GM06990 (cell line): Measurements from ENCODE around the gene PLA1A.
A peak's percentile ranks its signal among the peaks of the same experiment; 100 is the strongest.

Source experiments
- DNase-seq: peaks from one replicate; pipeline ENCODE4 v3.0.0-alpha.2; 2011; ENCODE audit not compliant: insufficient read length; ENCODE audit errors: extremely low read depth
- H3K27me3 ChIP-seq: replicated peaks from 2 replicates; pipeline ENCODE4 v1.6.0; 2011; ENCODE audit warnings: low read length; ENCODE audit not compliant: control insufficient read depth, insufficient read depth
- H3K36me3 ChIP-seq: 2 replicates; pipeline ENCODE4 v1.5.1; 2011; ENCODE audit warnings: low read length; ENCODE audit not compliant: control insufficient read depth, insufficient read depth
- H3K4me3 ChIP-seq: replicated peaks from 2 replicates; pipeline ENCODE4 v1.5.1; 2011; ENCODE audit warnings: low read depth, mild to moderate bottlenecking, control low read depth, low read length
- CTCF ChIP-seq: IDR thresholded peaks from 2 replicates; pipeline ENCODE4 v1.5.1; 2011; ENCODE audit warnings: low read length, control low read depth, mild to moderate bottlenecking, inconsistent platforms; ENCODE audit not compliant: insufficient read depth, poor library complexity, severe bottlenecking

The PLA1A gene

GRCh38 chr3:119624002-119624720 is 26.5 kb downstream of the PLA1A start:
- no peaks in the 10 kb centered on the region for H3K27me3 ChIP-seq
- peaks cover 2% of the 10 kb centered on the region for H3K36me3 ChIP-seq
- no peak overlapping the region for H3K4me3 ChIP-seq
- DNase-seq: peak; percentile 25
- TF ChIP-seq CTCF: no peak

DNA sequence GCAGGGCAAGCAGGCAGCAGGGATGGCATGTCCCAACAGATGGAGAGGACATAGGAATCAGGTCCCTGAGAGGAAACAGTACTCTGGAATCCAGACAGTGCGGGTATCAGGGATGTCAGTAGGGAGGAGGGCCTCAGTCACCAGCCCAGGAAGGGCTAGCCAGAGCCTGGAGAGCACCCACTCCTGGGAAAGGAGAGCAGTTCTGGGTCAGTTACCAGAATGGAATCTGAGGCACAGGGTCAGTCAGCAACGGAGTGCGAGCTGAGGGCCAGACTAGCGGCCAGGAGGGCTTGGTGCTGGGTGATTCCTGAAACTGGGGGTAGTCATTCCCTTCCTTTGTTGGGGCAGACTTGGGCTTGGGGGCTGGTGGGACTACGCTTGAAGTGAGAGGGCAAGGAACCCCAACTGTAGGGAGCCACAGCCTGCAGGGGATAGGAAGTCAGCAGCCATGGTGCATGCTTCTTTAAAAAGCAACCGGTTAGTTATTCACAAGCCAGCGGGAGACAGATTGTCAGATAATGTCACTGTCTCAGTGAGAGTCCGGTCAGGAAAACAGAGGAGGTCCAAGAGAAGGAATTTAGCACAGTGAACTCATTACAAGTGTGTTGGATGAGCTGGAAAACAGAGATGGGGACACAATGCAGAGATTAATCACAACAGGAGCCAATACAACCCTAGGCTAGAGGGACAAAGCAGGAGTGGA is 27.9 kb downstream of the PLA1A start:
- DNase-seq: no peak
- no peak overlapping the region for H3K4me3 ChIP-seq
- no peak for TF ChIP-seq CTCF
- H3K27me3 ChIP-seq: no peaks in the 10 kb centered on the region
- H3K36me3 ChIP-seq: peaks cover 2% of the 10 kb centered on the region

- no peak for TF ChIP-seq CTCF
- Histone ChIP-seq H3K4me3 (no peak overlapping the region), H3K27me3 (no peaks in the 10 kb centered on the region), H3K36me3 (no peaks in the 10 kb centered on the region; the same call in 1 of the 2 replicates)
- DNase-seq: no peak
These were observed 28.5 kb downstream of the PLA1A start for GRCh38 chr3:119626196-119626595.

- peak; percentile 63 for DNase-seq
- Histone ChIP-seq H3K36me3 (no peaks in the 10 kb centered on the region), H3K27me3 (no peaks in the 10 kb centered on the region), H3K4me3 (peak overlapping the region; percentile 15; the same call in 1 of the 2 replicates)
- TF ChIP-seq CTCF: peak; percentile 18
These were observed 29.8 kb downstream of the PLA1A start for GRCh38 chr3:119627461-119627860.

- Histone ChIP-seq H3K27me3 (no peaks in the 10 kb centered on the region), H3K36me3 (no peaks in the 10 kb centered on the region), H3K4me3 (no peak overlapping the region)
- DNase-seq: peak; percentile 59
- TF ChIP-seq CTCF: no peak
These were observed 30.7 kb downstream of the PLA1A start for GRCh38 chr3:119628390-119628789.
